ENCODE results near the gene RNU5B-1. TPM values are rescaled to one million over a fixed set of nuclear protein-coding genes. Genes with fewer than 3 reads are reported as not detected.
"Not testable (repeated sequence)": the region's sequence is repeated elsewhere in the genome, so short reads cannot be mapped to it uniquely, and the experiment has no call there.

RNU5B-1 gene
- total and polyA plus RNA-seq, 7 donors = 12.8 to 34.0 (median 13.9) TPM; not detected in 4

- intact Hi-C loops (cut with DNase I) = no loop called here
- DNase-seq = no peak
- H3K4me3 ChIP-seq = no peak overlapping the region
- H3K9me3 ChIP-seq = no peaks in the 10 kb centered on the region
- no peaks in the 10 kb centered on the region for H3K4me1 ChIP-seq
- H3K27ac ChIP-seq = no peak overlapping the region
- WGBS, 3 donors = 83 to 88% (median 88%) methylated on average over 5 to 8 of the region's 8 CpGs
- H3K36me3 ChIP-seq (ENCODE audit: insufficient read depth in 1 of 2, low read depth in 1 of 2) = no peaks in the 10 kb centered on the region
- ATAC-seq = no peak
- no peaks in the 10 kb centered on the region for H3K27me3 ChIP-seq (ENCODE audit: insufficient read depth in 3 of 3, low read length in 2 of 3)
- no peak for TF ChIP-seq CTCF (IDR thresholded peaks at IDR 0.05)
These were observed 39.9 kb downstream of the RNU5B-1 start for GRCh38 chr15:65344214-65344913.

- H3K4me3 ChIP-seq = no peak overlapping the region
- H3K27me3 ChIP-seq (ENCODE audit: insufficient read depth in 3 of 3, low read length in 2 of 3) = no peaks in the 10 kb centered on the region
- no peak for DNase-seq
- no peaks in the 10 kb centered on the region for H3K4me1 ChIP-seq
- ATAC-seq = no peak
- H3K27ac ChIP-seq = no peak overlapping the region
- WGBS, 3 donors = 72 to 76% (median 73%) methylated on average over 2 of the region's 2 CpGs
- no peaks in the 10 kb centered on the region for H3K9me3 ChIP-seq
- no peaks in the 10 kb centered on the region for H3K36me3 ChIP-seq (ENCODE audit: insufficient read depth in 1 of 2, low read depth in 1 of 2)
- intact Hi-C loops (cut with DNase I) = no loop called here
- TF ChIP-seq CTCF (IDR thresholded peaks at IDR 0.05) = no peak
These were observed 40.4 kb downstream of the RNU5B-1 start for GRCh38 chr15:65344914-65345275.

- no peak for TF ChIP-seq CTCF (IDR thresholded peaks at IDR 0.05)
- Histone ChIP-seq H3K36me3 (ENCODE audit: insufficient read depth in 1 of 2, low read depth in 1 of 2) (no peaks in the 10 kb centered on the region), H3K4me1 (no peaks in the 10 kb centered on the region), H3K27me3 (ENCODE audit: insufficient read depth in 3 of 3, low read length in 2 of 3) (no peaks in the 10 kb centered on the region), H3K9me3 (no peaks in the 10 kb centered on the region), H3K27ac (no peak overlapping the region), H3K4me3 (no peak overlapping the region)
- no peak for ATAC-seq
- 45 to 64% (median 56%) methylated on average over 6 of the region's 6 CpGs for WGBS, 3 donors
- intact Hi-C loops (cut with DNase I) = no loop called here
- DNase-seq = no peak
These were observed 42.5 kb downstream of the RNU5B-1 start for GRCh38 chr15:65346856-65347598.

- WGBS, 3 donors = 87 to 97% (median 93%) methylated on average over 8 of the region's 8 CpGs
- H3K4me1 ChIP-seq; H3K27me3 ChIP-seq (ENCODE audit: insufficient read depth in 3 of 3, low read length in 2 of 3); DNase-seq; intact Hi-C loops (cut with DNase I); ATAC-seq; H3K36me3 ChIP-seq (ENCODE audit: insufficient read depth in 1 of 2, low read depth in 1 of 2); H3K4me3 ChIP-seq; H3K27ac ChIP-seq; H3K9me3 ChIP-seq: not testable (repeated sequence)
These were observed 43.3 kb downstream of the RNU5B-1 start for GRCh38 chr15:65347756-65348155.

GRCh38 chr15:65349338-65349737 lies 44.9 kb downstream of the RNU5B-1 start:
- intact Hi-C loops (cut with DNase I) = no loop called here
- H3K4me3 ChIP-seq = no peak overlapping the region
- ATAC-seq = no peak
- WGBS, 3 donors = 83 to 90% (median 89%) methylated on average over 8 of the region's 8 CpGs
- no peak overlapping the region for H3K27ac ChIP-seq
- TF ChIP-seq CTCF (IDR thresholded peaks at IDR 0.05) = no peak
- H3K27me3 ChIP-seq (ENCODE audit: insufficient read depth in 3 of 3, low read length in 2 of 3) = no peaks in the 10 kb centered on the region
- no peaks in the 10 kb centered on the region for H3K4me1 ChIP-seq
- no peaks in the 10 kb centered on the region for H3K9me3 ChIP-seq
- H3K36me3 ChIP-seq (ENCODE audit: insufficient read depth in 1 of 2, low read depth in 1 of 2) = no peaks in the 10 kb centered on the region
- no peak for DNase-seq

GRCh38 chr15:65351972-65352371 lies 47.5 kb downstream of the RNU5B-1 start:
- 58 to 81% (median 60%) methylated on average over 1 of the region's 1 CpG for WGBS, 3 donors
- intact Hi-C loops (cut with DNase I) = not testable (repeated sequence)

More at GRCh38 chr15:65351972-65352371, 47.5 kb downstream of the RNU5B-1 start:
- H3K9me3 ChIP-seq; H3K4me1 ChIP-seq; H3K4me3 ChIP-seq; H3K27ac ChIP-seq; H3K36me3 ChIP-seq (ENCODE audit: insufficient read depth in 1 of 2, low read depth in 1 of 2); DNase-seq; ATAC-seq: not testable (repeated sequence)
- peaks cover 0 to 12% (median 6%) of the 10 kb centered on the region in 3 donors for H3K27me3 ChIP-seq (ENCODE audit: insufficient read depth in 3 of 3, low read length in 2 of 3)
